Fibroblast of lung (primary cell): Measurements from ENCODE around the gene CSKMT. TPM values are rescaled to one million over a fixed set of nuclear protein-coding genes. Genes with fewer than 3 reads are reported as not detected.
"Not testable (repeated sequence)": the region's sequence is repeated elsewhere in the genome, so short reads cannot be mapped to it uniquely, and the experiment has no call there.

Experiments
- DNase-seq, 2 donors: peaks; one replicate each; pipeline versions ENCODE4 v3.0.0 to v3.0.0-alpha.2; 2010; ENCODE audit warnings: low read depth in 2 of 2
- H2AFZ ChIP-seq: 2 replicates; pipeline ENCODE4 v1.5.1; 2012; ENCODE audit warnings: low read length, control low read depth, inconsistent platforms
- H3K27ac ChIP-seq: 2 replicates; pipeline ENCODE4 v1.5.1; 2011; ENCODE audit warnings: low read length, control low read depth; ENCODE audit not compliant: insufficient read depth
- H3K27me3 ChIP-seq: 2 replicates; pipeline ENCODE4 v1.5.1; 2011; ENCODE audit warnings: mild to moderate bottlenecking, low read length; ENCODE audit not compliant: control insufficient read depth, insufficient read depth
- H3K36me3 ChIP-seq: 2 replicates; pipeline ENCODE4 v1.5.1; 2011; ENCODE audit warnings: low read length; ENCODE audit not compliant: control insufficient read depth, insufficient read depth
- H3K4me1 ChIP-seq: 2 replicates; pipeline ENCODE4 v1.5.1; 2011; ENCODE audit warnings: low read length; ENCODE audit not compliant: control insufficient read depth, insufficient read depth; ENCODE audit errors: extremely low read depth
- H3K4me2 ChIP-seq: 2 replicates; pipeline ENCODE4 v1.5.1; 2011; ENCODE audit warnings: low read length, control low read depth; ENCODE audit not compliant: insufficient read depth; ENCODE audit errors: extremely low read depth
- H3K4me3 ChIP-seq, 4 experiments: fragments of 200-600 bp in 1 of 4; sonication (generic) in 1 of 4; replicated peaks in 1 of 4; 2 replicates each; pipeline ENCODE4 v1.5.1; 2011 to 2016; ENCODE audit warnings: low read length in 4 of 4, low read depth in 3 of 4, mild to moderate bottlenecking in 3 of 4, control low read depth in 2 of 4, inconsistent platforms in 1 of 4, mixed read lengths in 1 of 4; ENCODE audit not compliant: insufficient read depth in 1 of 4; ENCODE audit errors: control extremely low read depth in 1 of 4
- H3K79me2 ChIP-seq: 2 replicates; pipeline ENCODE4 v1.5.1; 2012; ENCODE audit warnings: mild to moderate bottlenecking, low read length, inconsistent platforms; ENCODE audit not compliant: control insufficient read depth, insufficient read depth
- H3K9ac ChIP-seq: 2 replicates; pipeline ENCODE4 v1.5.1; 2011; ENCODE audit warnings: mild to moderate bottlenecking, low read length, control low read depth; ENCODE audit not compliant: insufficient read depth
- H3K9me3 ChIP-seq: 2 replicates; pipeline ENCODE4 v1.5.1; 2012; ENCODE audit warnings: low read depth, low read length; ENCODE audit not compliant: control insufficient read depth, insufficient read depth
- H4K20me1 ChIP-seq: 2 replicates; pipeline ENCODE4 v1.5.1; 2011; ENCODE audit warnings: low read length; ENCODE audit not compliant: control insufficient read depth, insufficient read depth; ENCODE audit errors: extremely low read depth
- EZH2 ChIP-seq: IDR thresholded peaks from 2 replicates; pipeline ENCODE4 v1.5.1; 2012; ENCODE audit warnings: low read length, control low read depth, mild to moderate bottlenecking; ENCODE audit errors: missing control alignments
- polyA plus RNA-seq, 2 donors: library from polyadenylated mRNA; depleted of rRNA in 1 of 2; stranded (reverse) in 1 of 2; unstranded in 1 of 2; fragments of >200 nt; gene quantifications; 2 replicates each; pipeline ENCODE4 v1.2.1, GENCODE V29; 2011 to 2012; ENCODE audit warnings: missing spikeins in 1 of 2
- total RNA-seq: library from RNA; depleted of rRNA; stranded (reverse); fragments of >200 nt; gene quantifications from 2 replicates; pipeline ENCODE4 v1.2.1, GENCODE V29; 2014
- TF ChIP-seq, protein P1 (sequence below), 2 donors: IDR thresholded peaks in 1 of 2; conservative IDR thresholded peaks in 1 of 2; 1 replicate in 1 of 2; 2 replicates in 1 of 2; pipeline ENCODE4 v1.5.1; 2011 to 2012; ENCODE audit warnings: low read length in 2 of 2, control low read depth in 1 of 2, inconsistent platforms in 1 of 2, low read depth in 1 of 2, mild to moderate bottlenecking in 1 of 2

CSKMT gene
- total and polyA plus RNA-seq, 2 donors (not counting 1 experiment from before 2014, with no cell fraction given), result 2.9 to 8.4 TPM

GRCh38 chr11:62687508-62688396, 22.6 kb downstream of the CSKMT start:
- H3K9ac ChIP-seq, result peak overlapping the region; percentile 7
- no peaks in the 10 kb centered on the region for H3K79me2 ChIP-seq
- peak overlapping the region; percentile 83 for H3K4me2 ChIP-seq
- peak overlapping the region; percentile 33 to 67 (median 52) for H3K4me3 ChIP-seq
- no peaks in the 10 kb centered on the region for H4K20me1 ChIP-seq
- H3K9me3 ChIP-seq, result no peaks in the 10 kb centered on the region
- no peak overlapping the region for H3K27ac ChIP-seq
- H3K36me3 ChIP-seq, result peaks cover 16% of the 10 kb centered on the region
- peak overlapping the region; percentile 33 for H2AFZ ChIP-seq
- TF ChIP-seq EZH2, result no peak
- TF ChIP-seq, protein P1, sequence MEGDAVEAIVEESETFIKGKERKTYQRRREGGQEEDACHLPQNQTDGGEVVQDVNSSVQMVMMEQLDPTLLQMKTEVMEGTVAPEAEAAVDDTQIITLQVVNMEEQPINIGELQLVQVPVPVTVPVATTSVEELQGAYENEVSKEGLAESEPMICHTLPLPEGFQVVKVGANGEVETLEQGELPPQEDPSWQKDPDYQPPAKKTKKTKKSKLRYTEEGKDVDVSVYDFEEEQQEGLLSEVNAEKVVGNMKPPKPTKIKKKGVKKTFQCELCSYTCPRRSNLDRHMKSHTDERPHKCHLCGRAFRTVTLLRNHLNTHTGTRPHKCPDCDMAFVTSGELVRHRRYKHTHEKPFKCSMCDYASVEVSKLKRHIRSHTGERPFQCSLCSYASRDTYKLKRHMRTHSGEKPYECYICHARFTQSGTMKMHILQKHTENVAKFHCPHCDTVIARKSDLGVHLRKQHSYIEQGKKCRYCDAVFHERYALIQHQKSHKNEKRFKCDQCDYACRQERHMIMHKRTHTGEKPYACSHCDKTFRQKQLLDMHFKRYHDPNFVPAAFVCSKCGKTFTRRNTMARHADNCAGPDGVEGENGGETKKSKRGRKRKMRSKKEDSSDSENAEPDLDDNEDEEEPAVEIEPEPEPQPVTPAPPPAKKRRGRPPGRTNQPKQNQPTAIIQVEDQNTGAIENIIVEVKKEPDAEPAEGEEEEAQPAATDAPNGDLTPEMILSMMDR (conservative IDR thresholded peaks at IDR 0.05 in 1 of 2, IDR thresholded peaks at IDR 0.05 in 1 of 2; ENCODE audit: low read depth in 1 of 2, low read length in 2 of 2), result no peak
- H3K27me3 ChIP-seq, result no peaks in the 10 kb centered on the region
- DNase-seq, result no peak
- peaks cover 9% of the 10 kb centered on the region for H3K4me1 ChIP-seq

- H3K9ac ChIP-seq, result peak overlapping the region; percentile 4
- H3K4me2 ChIP-seq, result peak overlapping the region; percentile 83
- H4K20me1 ChIP-seq, result no peaks in the 10 kb centered on the region
- TF ChIP-seq, protein P1 (conservative IDR thresholded peaks at IDR 0.05 in 1 of 2, IDR thresholded peaks at IDR 0.05 in 1 of 2; ENCODE audit: low read depth in 1 of 2, low read length in 2 of 2), result no peak
- TF ChIP-seq EZH2, result no peak
- no peaks in the 10 kb centered on the region for H3K27me3 ChIP-seq
- H3K79me2 ChIP-seq, result no peaks in the 10 kb centered on the region
- no peaks in the 10 kb centered on the region for H3K9me3 ChIP-seq
- no peak for DNase-seq
- H3K36me3 ChIP-seq, result peaks cover 16% of the 10 kb centered on the region
- H2AFZ ChIP-seq, result peak overlapping the region; percentile 33
- H3K4me3 ChIP-seq, result peak overlapping the region; percentile 33 to 67 (median 52)
- H3K27ac ChIP-seq, result peak overlapping the region; percentile 46
- H3K4me1 ChIP-seq, result peaks cover 9% of the 10 kb centered on the region
These were observed 23.4 kb downstream of the CSKMT start for GRCh38 chr11:62688491-62688890.

- peak within 1 kb of the TSS; percentile 25 for H3K9ac ChIP-seq
- H3K27me3 ChIP-seq, result no peaks in the 10 kb centered on the region
- H3K4me1 ChIP-seq, result peaks cover 9% of the 10 kb centered on the region
- H3K4me3 ChIP-seq, result peak within 1 kb of the TSS; percentile 33 to 67 (median 52)
- no peaks in the 10 kb centered on the region for H3K9me3 ChIP-seq
- peak; percentile 91 to 92 for DNase-seq
- peak within 1 kb of the TSS; percentile 64 for H3K27ac ChIP-seq
- peak within 1 kb of the TSS; percentile 33 for H2AFZ ChIP-seq
- TF ChIP-seq EZH2, result no peak
- TF ChIP-seq, protein P1 (conservative IDR thresholded peaks at IDR 0.05 in 1 of 2, IDR thresholded peaks at IDR 0.05 in 1 of 2; ENCODE audit: low read depth in 1 of 2, low read length in 2 of 2), result no peak
- no peaks in the 10 kb centered on the region for H4K20me1 ChIP-seq
- peaks cover 16% of the 10 kb centered on the region for H3K36me3 ChIP-seq
- H3K4me2 ChIP-seq, result peak within 1 kb of the TSS; percentile 83
- H3K79me2 ChIP-seq, result no peaks in the 10 kb centered on the region
These were observed 24.5 kb downstream of the CSKMT start, which contains the start of gene LRRN4CL for GRCh38 chr11:62689421-62690183. LRRN4CL (minus strand) TSS chr11:62689530; CDS start chr11:62688508, 1,022 bp downstream.

- not testable (repeated sequence) for H3K27ac ChIP-seq, H3K9ac ChIP-seq, H3K4me1 ChIP-seq, H3K79me2 ChIP-seq, H3K27me3 ChIP-seq, H2AFZ ChIP-seq, H4K20me1 ChIP-seq, H3K4me2 ChIP-seq, H3K4me3 ChIP-seq, H3K9me3 ChIP-seq, DNase-seq
- peaks cover 16% of the 10 kb centered on the region for H3K36me3 ChIP-seq
These were observed 28.5 kb downstream of the CSKMT start for GRCh38 chr11:62693624-62694023.
